ENCODE data around the gene KCTD1. TPM values are rescaled to one million over a fixed set of nuclear protein-coding genes. Genes with fewer than 3 reads are reported as not detected.

The KCTD1 gene
- total and polyA plus RNA-seq, 4 donors: 0.78 to 2.9 (median 2.0) TPM

DNA sequence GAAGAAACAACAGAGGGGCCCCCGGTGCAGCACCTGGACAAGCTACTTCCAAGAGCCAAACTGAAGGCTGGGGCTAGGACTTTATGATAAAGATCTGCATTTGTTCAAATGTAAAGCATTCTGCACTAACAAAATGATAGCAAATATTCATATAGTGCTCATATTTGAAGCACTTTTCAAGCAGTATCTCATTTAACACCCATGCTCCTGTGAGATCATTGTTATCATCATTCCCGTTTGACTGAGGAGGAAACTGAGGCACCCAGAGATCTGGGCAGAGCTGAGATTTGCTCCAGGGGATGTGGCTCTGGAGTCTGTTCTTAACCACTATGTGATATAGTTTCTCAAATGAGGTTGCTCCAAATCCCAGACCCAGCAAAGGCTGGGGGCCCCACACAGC is 9.8 kb downstream of the KCTD1 start (continued):
- TF ChIP-seq, protein P1, sequence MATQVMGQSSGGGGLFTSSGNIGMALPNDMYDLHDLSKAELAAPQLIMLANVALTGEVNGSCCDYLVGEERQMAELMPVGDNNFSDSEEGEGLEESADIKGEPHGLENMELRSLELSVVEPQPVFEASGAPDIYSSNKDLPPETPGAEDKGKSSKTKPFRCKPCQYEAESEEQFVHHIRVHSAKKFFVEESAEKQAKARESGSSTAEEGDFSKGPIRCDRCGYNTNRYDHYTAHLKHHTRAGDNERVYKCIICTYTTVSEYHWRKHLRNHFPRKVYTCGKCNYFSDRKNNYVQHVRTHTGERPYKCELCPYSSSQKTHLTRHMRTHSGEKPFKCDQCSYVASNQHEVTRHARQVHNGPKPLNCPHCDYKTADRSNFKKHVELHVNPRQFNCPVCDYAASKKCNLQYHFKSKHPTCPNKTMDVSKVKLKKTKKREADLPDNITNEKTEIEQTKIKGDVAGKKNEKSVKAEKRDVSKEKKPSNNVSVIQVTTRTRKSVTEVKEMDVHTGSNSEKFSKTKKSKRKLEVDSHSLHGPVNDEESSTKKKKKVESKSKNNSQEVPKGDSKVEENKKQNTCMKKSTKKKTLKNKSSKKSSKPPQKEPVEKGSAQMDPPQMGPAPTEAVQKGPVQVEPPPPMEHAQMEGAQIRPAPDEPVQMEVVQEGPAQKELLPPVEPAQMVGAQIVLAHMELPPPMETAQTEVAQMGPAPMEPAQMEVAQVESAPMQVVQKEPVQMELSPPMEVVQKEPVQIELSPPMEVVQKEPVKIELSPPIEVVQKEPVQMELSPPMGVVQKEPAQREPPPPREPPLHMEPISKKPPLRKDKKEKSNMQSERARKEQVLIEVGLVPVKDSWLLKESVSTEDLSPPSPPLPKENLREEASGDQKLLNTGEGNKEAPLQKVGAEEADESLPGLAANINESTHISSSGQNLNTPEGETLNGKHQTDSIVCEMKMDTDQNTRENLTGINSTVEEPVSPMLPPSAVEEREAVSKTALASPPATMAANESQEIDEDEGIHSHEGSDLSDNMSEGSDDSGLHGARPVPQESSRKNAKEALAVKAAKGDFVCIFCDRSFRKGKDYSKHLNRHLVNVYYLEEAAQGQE (IDR thresholded peaks at IDR 0.05): no peak
- TF ChIP-seq HNF4A (conservative IDR thresholded peaks at IDR 0.05) (no peak), FOXA1 (IDR thresholded peaks at IDR 0.05) (no peak), RXRA (IDR thresholded peaks at IDR 0.05) (no peak), GABPA (IDR thresholded peaks at IDR 0.05 in 1 of 2, conservative IDR thresholded peaks at IDR 0.05 in 1 of 2) (no peak), FOXA2 (IDR thresholded peaks at IDR 0.05) (no peak)
- TF ChIP-seq, protein P2, sequence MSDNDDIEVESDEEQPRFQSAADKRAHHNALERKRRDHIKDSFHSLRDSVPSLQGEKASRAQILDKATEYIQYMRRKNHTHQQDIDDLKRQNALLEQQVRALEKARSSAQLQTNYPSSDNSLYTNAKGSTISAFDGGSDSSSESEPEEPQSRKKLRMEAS (IDR thresholded peaks at IDR 0.05): no peak
- TF ChIP-seq, protein P3, sequence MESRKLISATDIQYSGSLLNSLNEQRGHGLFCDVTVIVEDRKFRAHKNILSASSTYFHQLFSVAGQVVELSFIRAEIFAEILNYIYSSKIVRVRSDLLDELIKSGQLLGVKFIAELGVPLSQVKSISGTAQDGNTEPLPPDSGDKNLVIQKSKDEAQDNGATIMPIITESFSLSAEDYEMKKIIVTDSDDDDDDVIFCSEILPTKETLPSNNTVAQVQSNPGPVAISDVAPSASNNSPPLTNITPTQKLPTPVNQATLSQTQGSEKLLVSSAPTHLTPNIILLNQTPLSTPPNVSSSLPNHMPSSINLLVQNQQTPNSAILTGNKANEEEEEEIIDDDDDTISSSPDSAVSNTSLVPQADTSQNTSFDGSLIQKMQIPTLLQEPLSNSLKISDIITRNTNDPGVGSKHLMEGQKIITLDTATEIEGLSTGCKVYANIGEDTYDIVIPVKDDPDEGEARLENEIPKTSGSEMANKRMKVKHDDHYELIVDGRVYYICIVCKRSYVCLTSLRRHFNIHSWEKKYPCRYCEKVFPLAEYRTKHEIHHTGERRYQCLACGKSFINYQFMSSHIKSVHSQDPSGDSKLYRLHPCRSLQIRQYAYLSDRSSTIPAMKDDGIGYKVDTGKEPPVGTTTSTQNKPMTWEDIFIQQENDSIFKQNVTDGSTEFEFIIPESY (IDR thresholded peaks at IDR 0.05): no peak

DNA sequence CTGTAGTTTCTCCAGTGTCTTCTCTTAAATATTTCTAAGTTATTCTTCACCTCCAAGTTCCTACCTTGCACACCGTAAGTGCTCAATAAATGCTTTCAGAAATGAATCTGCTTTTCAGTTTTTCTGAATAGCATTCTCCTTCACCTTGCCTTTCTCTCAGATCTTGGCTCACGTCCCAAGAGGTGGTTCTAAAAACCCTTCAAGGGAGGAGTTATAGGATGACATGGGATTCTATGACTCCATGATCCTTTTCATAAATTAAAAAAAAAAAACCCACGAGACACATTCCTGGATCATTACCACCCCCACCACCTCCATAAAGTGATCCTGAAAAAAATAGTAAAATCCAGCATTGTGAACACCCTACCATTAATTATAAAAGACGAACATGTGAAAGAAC is 11.7 kb downstream of the KCTD1 start:
- Histone ChIP-seq H3K27me3 (ENCODE audit: control insufficient read depth in 4 of 4, insufficient read depth in 4 of 4, low read length in 3 of 4) (no peaks in the 10 kb centered on the region), H3K9me3 (ENCODE audit: control insufficient read depth in 4 of 4, low read length in 3 of 4) (no peaks in the 10 kb centered on the region), H3K4me3 (ENCODE audit: low read depth in 1 of 3, low read length in 3 of 3) (no peak overlapping the region), H3K4me1 (ENCODE audit: control insufficient read depth in 4 of 4, insufficient read depth in 4 of 4, low read length in 3 of 4) (no peaks in the 10 kb centered on the region), H3K36me3 (ENCODE audit: control insufficient read depth in 4 of 4, insufficient read depth in 3 of 4, low read depth in 1 of 4, low read length in 3 of 4) (no peaks in the 10 kb centered on the region), H3K9ac (ENCODE audit: low read depth in 1 of 2, low read length in 2 of 2) (no peak overlapping the region), H3K27ac (ENCODE audit: low read depth in 1 of 2, low read length in 2 of 2) (no peak overlapping the region)
- TF ChIP-seq, protein P3 (IDR thresholded peaks at IDR 0.05): no peak
- TF ChIP-seq TAF1 (conservative IDR thresholded peaks at IDR 0.05) (no peak), FOXA2 (IDR thresholded peaks at IDR 0.05) (no peak)
- 93% methylated on average over 4 of the region's 4 CpGs for WGBS
- no peak for DNase-seq (ENCODE audit: low spot score)

DNA sequence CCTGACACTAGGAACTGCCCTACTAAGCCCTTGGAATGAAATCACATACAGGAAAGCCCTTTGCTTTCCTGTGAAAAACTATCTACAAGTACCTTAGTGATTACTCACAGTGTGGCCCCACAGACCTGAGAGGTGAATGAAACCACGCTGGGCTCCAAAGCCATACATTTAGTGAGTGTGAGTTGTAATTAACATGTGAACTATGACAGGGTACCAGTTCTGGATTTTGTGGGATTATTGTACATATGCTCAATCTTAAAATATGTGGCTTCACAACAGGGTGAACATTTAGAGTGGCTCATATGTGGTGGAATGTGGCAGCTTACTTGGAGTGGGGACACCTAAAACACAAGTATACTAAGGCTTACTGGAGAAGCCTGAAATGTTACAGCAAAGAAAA is 12.3 kb downstream of the KCTD1 start:
- no peaks in the 10 kb centered on the region for H3K4me1 ChIP-seq (ENCODE audit: control insufficient read depth in 4 of 4, insufficient read depth in 4 of 4, low read length in 3 of 4)
- no peaks in the 10 kb centered on the region for H3K9me3 ChIP-seq (ENCODE audit: control insufficient read depth in 4 of 4, low read length in 3 of 4)
- H3K36me3 ChIP-seq (ENCODE audit: control insufficient read depth in 4 of 4, insufficient read depth in 3 of 4, low read depth in 1 of 4, low read length in 3 of 4): no peaks in the 10 kb centered on the region
- no peak overlapping the region for H3K27ac ChIP-seq (ENCODE audit: low read depth in 1 of 2, low read length in 2 of 2)
- no peak overlapping the region for H3K9ac ChIP-seq (ENCODE audit: low read depth in 1 of 2, low read length in 2 of 2)
- H3K27me3 ChIP-seq (ENCODE audit: control insufficient read depth in 4 of 4, insufficient read depth in 4 of 4, low read length in 3 of 4): no peaks in the 10 kb centered on the region
- TF ChIP-seq SP1 (IDR thresholded peaks at IDR 0.05): no peak
- H3K4me3 ChIP-seq (ENCODE audit: low read depth in 1 of 3, low read length in 3 of 3): no peak overlapping the region
- no peak for DNase-seq (ENCODE audit: low spot score)
- WGBS: 91% methylated on average over 1 of the region's 1 CpG
